WERI-Rb-1 (cell line): Measurements from ENCODE around the gene WRAP73.
A peak's percentile ranks its signal among the peaks of the same experiment; 100 is the strongest.

Source experiments
- DNase-seq: peaks from one replicate; pipeline ENCODE4 v3.0.0-alpha.2; 2020
- H3K27ac ChIP-seq: fragments of 250-450 bp; sonication (Bioruptor Pico); 2 replicates; pipeline ENCODE4 v1.5.1; 2020; ENCODE audit warnings: mild to moderate bottlenecking, moderate library complexity
- H3K27me3 ChIP-seq: fragments of 250-450 bp; sonication (Bioruptor Pico); 2 replicates; pipeline ENCODE4 v1.5.1; 2021; ENCODE audit warnings: mild to moderate bottlenecking, low read depth, moderate library complexity; ENCODE audit not compliant: insufficient read depth, severe bottlenecking
- H3K36me3 ChIP-seq: fragments of 250-450 bp; sonication (Bioruptor Pico); 2 replicates; pipeline ENCODE4 v1.5.1; 2020; ENCODE audit warnings: mild to moderate bottlenecking, moderate library complexity
- H3K4me3 ChIP-seq: 2 replicates; pipeline ENCODE4 v1.5.1; 2011; ENCODE audit warnings: low read depth, mild to moderate bottlenecking, control low read depth, low read length
- H3K9me3 ChIP-seq: fragments of 250-450 bp; sonication (Bioruptor Pico); 2 replicates; pipeline ENCODE4 v1.5.1; 2021; ENCODE audit warnings: mild to moderate bottlenecking, moderate library complexity; ENCODE audit not compliant: severe bottlenecking
- CTCF ChIP-seq: IDR thresholded peaks from 2 replicates; pipeline ENCODE4 v1.5.1; 2011; ENCODE audit warnings: low read depth, mild to moderate bottlenecking, control low read depth, inconsistent platforms, low read length

WRAP73 gene

GRCh38 chr1:3696689-3697088, 46.8 kb upstream of the WRAP73 start:
- Histone ChIP-seq H3K27ac (no peak overlapping the region), H3K4me3 (no peak overlapping the region), H3K36me3 (peaks cover 13% of the 10 kb centered on the region), H3K27me3 (no peaks in the 10 kb centered on the region), H3K9me3 (peaks cover 4% of the 10 kb centered on the region)
- no peak for TF ChIP-seq CTCF
- DNase-seq = no peak

GRCh38 chr1:3695326-3696217, 45.7 kb upstream of the WRAP73 start:
- no peaks in the 10 kb centered on the region for H3K27me3 ChIP-seq
- no peak overlapping the region for H3K4me3 ChIP-seq
- peak; percentile 81 for TF ChIP-seq CTCF
- H3K36me3 ChIP-seq = peaks cover 16% of the 10 kb centered on the region
- peak; percentile 70 for DNase-seq
- peaks cover 4% of the 10 kb centered on the region for H3K9me3 ChIP-seq
- H3K27ac ChIP-seq = no peak overlapping the region

GRCh38 chr1:3693321-3693720, 43.4 kb upstream of the WRAP73 start:
- Histone ChIP-seq H3K27ac (no peak overlapping the region), H3K9me3 (peaks cover 4% of the 10 kb centered on the region), H3K27me3 (no peaks in the 10 kb centered on the region), H3K36me3 (peaks cover 23% of the 10 kb centered on the region), H3K4me3 (no peak overlapping the region)
- no peak for TF ChIP-seq CTCF
- DNase-seq = no peak

GRCh38 chr1:3692598-3692997, 42.7 kb upstream of the WRAP73 start:
- no peak overlapping the region for H3K27ac ChIP-seq
- DNase-seq = no peak
- no peaks in the 10 kb centered on the region for H3K27me3 ChIP-seq
- H3K9me3 ChIP-seq = peaks cover 4% of the 10 kb centered on the region
- no peak for TF ChIP-seq CTCF
- no peak overlapping the region for H3K4me3 ChIP-seq
- H3K36me3 ChIP-seq = peaks cover 19% of the 10 kb centered on the region

GRCh38 chr1:3691421-3692204, 41.7 kb upstream of the WRAP73 start:
- DNase-seq = no peak
- H3K27me3 ChIP-seq = no peaks in the 10 kb centered on the region
- H3K36me3 ChIP-seq = peaks cover 26% of the 10 kb centered on the region
- TF ChIP-seq CTCF = no peak
- no peak overlapping the region for H3K4me3 ChIP-seq
- H3K27ac ChIP-seq = no peak overlapping the region
- H3K9me3 ChIP-seq = peaks cover 4% of the 10 kb centered on the region
